GDM1 (cell line): ENCODE data around the gene GRK2.
A peak's percentile ranks its signal among the peaks of the same experiment; 100 is the strongest.

ENCODE experiments used
- DNase-seq: peaks from one replicate; lab custom pipeline; 2025; lab: John Stamatoyannopoulos, UW

GRK2 gene

GRCh38 chr11:67282155-67282875, 16.0 kb downstream of the GRK2 start:
- no peak for DNase-seq

- DNase-seq = no peak
Measured at GRCh38 chr11:67282876-67283371, 16.7 kb downstream of the GRK2 start.

- DNase-seq = no peak
Measured at GRCh38 chr11:67283481-67283963, 17.2 kb downstream of the GRK2 start.

GRCh38 chr11:67284811-67285540, 18.7 kb downstream of the GRK2 start:
- DNase-seq = no peak

GRCh38 chr11:67285541-67286498, 19.5 kb downstream of the GRK2 start:
- peak; percentile 26 for DNase-seq

- no peak for DNase-seq
Measured at GRCh38 chr11:67286621-67287333, 20.5 kb downstream of the GRK2 start.

- DNase-seq = peak; percentile 28
Measured at GRCh38 chr11:67287355-67288197, 21.3 kb downstream of the GRK2 start.

- no peak for DNase-seq
Measured at GRCh38 chr11:67288198-67288451, 21.9 kb downstream of the GRK2 start.

GRCh38 chr11:67288452-67289225, 22.4 kb downstream of the GRK2 start:
- DNase-seq = peak; percentile 94

GRCh38 chr11:67289226-67289650, 23.0 kb downstream of the GRK2 start, which contains the start of gene ANKRD13D:
TSS of gene ANKRD13D (plus strand) at chr11:67289303. CDS start at chr11:67289461, 158 bp downstream.
- DNase-seq = no peak

- no peak for DNase-seq
Measured at GRCh38 chr11:67289651-67290479, 23.6 kb downstream of the GRK2 start.

- DNase-seq = no peak
Measured at GRCh38 chr11:67290801-67291200, 24.5 kb downstream of the GRK2 start.

GRCh38 chr11:67291481-67292381, 25.5 kb downstream of the GRK2 start:
- DNase-seq = no peak

GRCh38 chr11:67292671-67293070, 26.4 kb downstream of the GRK2 start:
- no peak for DNase-seq

GRCh38 chr11:67293090-67293489, 26.8 kb downstream of the GRK2 start:
- no peak for DNase-seq

- DNase-seq = no peak
Measured at GRCh38 chr11:67295846-67296245, 29.6 kb downstream of the GRK2 start.

- no peak for DNase-seq
Measured at GRCh38 chr11:67298786-67299185, 32.5 kb downstream of the GRK2 start.
